ENCODE data around the gene RYR2.

GRCh38 chr1:237367758-237368157 is 325.8 kb downstream of the RYR2 start:
- TF ChIP-seq CTCF (IDR thresholded peaks at IDR 0.05) (no peak), EP300 (IDR thresholded peaks at IDR 0.05) (no peak), POLR2A (IDR thresholded peaks at IDR 0.05) (no peak)
